ENCODE data around the gene PRKCH. TPM values are rescaled to one million over a fixed set of nuclear protein-coding genes. Genes with fewer than 3 reads are reported as not detected.

PRKCH gene
- total RNA-seq, 1 experiment from 2014 or later = 22.3 TPM

GRCh38 chr14:61338457-61338856 lies 17.1 kb downstream of the PRKCH start:
- CTCF ChIA-PET = interaction anchor here (0.7 to 1.5 kb wide), 2 partner anchors 17 to 82 kb away, joined by 3 to 5 read pairs; partner anchors contain the start of gene PRKCH
- H3K27ac Mint-ChIP-seq (ENCODE audit: unreplicated experiment) = no peak overlapping the region

DNA sequence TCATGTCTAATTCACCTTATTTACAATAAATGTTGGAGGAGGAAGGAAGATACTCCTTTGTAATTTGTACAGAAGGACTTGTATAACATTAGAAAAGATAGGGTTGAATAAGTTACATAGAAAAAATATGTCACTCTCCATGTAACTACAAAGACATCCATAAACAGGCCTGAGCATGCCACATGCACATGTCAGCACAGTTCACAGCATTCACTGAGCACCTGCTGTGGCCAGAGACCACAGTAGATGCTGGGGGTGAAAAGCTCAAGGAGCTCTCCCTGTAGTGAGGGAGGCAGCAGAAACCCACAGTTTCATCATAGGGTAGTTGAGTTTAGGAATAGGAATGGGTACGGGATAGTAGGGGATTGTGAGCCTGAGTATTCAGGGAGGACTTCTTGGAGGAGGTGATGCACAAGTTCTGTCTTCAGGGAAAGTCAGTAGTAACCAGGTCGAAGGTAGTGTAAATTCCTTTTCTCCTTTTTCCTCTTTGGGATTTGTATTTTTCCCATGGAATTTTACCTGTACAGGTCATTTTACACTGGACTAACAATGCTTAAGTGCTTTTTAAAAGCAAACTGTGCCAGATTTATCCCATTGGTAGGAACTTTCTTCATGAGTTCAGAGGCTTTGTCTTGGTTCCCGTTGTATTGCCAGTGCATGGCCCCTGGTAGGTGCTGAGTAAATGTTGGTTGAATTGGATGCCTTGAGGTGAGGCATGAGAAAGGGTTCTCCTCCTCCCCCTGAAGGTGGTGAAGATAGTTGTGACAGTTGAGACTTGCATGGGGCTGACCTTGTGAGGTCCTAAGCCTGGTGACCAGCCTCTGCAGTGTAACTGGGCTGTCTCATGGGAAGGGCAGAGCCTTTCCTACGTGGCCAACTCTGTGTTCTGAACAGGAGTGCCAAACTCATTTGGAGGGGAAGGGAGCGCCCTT lies 20.2 kb downstream of the PRKCH start:
- no peaks in the 10 kb centered on the region for H3K36me3 Mint-ChIP-seq (ENCODE audit: insufficient read depth, unreplicated experiment)
- BruUV-seq (replicated peaks) = no TSS peak
- H3K9me3 Mint-ChIP-seq (ENCODE audit: low read depth, unreplicated experiment) = no peaks in the 10 kb centered on the region
- CTCF ChIA-PET = no interaction called here
- H3K4me1 Mint-ChIP-seq (ENCODE audit: low read depth, unreplicated experiment) = peaks cover 10% of the 10 kb centered on the region
- TF ChIP-seq, protein P1, sequence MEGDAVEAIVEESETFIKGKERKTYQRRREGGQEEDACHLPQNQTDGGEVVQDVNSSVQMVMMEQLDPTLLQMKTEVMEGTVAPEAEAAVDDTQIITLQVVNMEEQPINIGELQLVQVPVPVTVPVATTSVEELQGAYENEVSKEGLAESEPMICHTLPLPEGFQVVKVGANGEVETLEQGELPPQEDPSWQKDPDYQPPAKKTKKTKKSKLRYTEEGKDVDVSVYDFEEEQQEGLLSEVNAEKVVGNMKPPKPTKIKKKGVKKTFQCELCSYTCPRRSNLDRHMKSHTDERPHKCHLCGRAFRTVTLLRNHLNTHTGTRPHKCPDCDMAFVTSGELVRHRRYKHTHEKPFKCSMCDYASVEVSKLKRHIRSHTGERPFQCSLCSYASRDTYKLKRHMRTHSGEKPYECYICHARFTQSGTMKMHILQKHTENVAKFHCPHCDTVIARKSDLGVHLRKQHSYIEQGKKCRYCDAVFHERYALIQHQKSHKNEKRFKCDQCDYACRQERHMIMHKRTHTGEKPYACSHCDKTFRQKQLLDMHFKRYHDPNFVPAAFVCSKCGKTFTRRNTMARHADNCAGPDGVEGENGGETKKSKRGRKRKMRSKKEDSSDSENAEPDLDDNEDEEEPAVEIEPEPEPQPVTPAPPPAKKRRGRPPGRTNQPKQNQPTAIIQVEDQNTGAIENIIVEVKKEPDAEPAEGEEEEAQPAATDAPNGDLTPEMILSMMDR (IDR thresholded peaks at IDR 0.05; ENCODE audit: unreplicated experiment) = no peak
- no peak overlapping the region for H3K27ac Mint-ChIP-seq (ENCODE audit: unreplicated experiment)
- no peaks in the 10 kb centered on the region for H3K27me3 Mint-ChIP-seq (ENCODE audit: unreplicated experiment)
- H3K4me3 Mint-ChIP-seq (ENCODE audit: low read depth, unreplicated experiment) = no peak overlapping the region
- intact Hi-C loops (cut with micrococcal nuclease; ENCODE audit: unreplicated experiment) = no loop called here
- no peak for DNase-seq

More at GRCh38 chr14:61338457-61338856, 17.1 kb downstream of the PRKCH start:
- Mint-ChIP-seq H3K4me1 (ENCODE audit: low read depth, unreplicated experiment) (peaks cover 10% of the 10 kb centered on the region), H3K4me3 (ENCODE audit: low read depth, unreplicated experiment) (no peak overlapping the region), H3K36me3 (ENCODE audit: insufficient read depth, unreplicated experiment) (no peaks in the 10 kb centered on the region), H3K9me3 (ENCODE audit: low read depth, unreplicated experiment) (no peaks in the 10 kb centered on the region), H3K27me3 (ENCODE audit: unreplicated experiment) (no peaks in the 10 kb centered on the region)
- no peak for DNase-seq
- BruUV-seq (replicated peaks) = no TSS peak
- intact Hi-C loops (cut with micrococcal nuclease; ENCODE audit: unreplicated experiment) = no loop called here
- TF ChIP-seq, protein P1 (IDR thresholded peaks at IDR 0.05; ENCODE audit: unreplicated experiment) = no peak

DNA sequence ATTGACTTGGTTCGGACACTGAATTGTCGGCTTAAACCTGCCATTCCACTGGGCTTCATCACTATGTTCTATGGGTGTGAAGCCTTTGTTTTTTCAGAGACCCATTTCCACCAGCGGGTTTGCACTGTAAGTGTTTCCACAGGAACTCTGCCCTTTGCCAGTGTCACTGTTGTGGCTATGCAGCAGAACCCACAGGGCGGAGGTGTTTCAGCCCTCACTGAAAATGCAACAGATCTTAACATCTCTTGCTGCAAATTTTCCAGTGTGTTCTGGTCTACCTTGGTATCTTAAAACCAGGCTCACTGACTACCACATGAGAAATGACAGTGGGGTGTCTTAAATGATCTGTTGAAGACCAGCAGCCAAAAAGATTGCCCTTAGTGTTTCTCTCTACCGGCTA lies 21.1 kb downstream of the PRKCH start:
- intact Hi-C loops (cut with micrococcal nuclease; ENCODE audit: unreplicated experiment) = no loop called here
- no peak for DNase-seq
- Mint-ChIP-seq H3K27me3 (ENCODE audit: unreplicated experiment) (no peaks in the 10 kb centered on the region), H3K9me3 (ENCODE audit: low read depth, unreplicated experiment) (no peaks in the 10 kb centered on the region), H3K4me1 (ENCODE audit: low read depth, unreplicated experiment) (peaks cover 8% of the 10 kb centered on the region), H3K4me3 (ENCODE audit: low read depth, unreplicated experiment) (no peak overlapping the region), H3K27ac (ENCODE audit: unreplicated experiment) (no peak overlapping the region), H3K36me3 (ENCODE audit: insufficient read depth, unreplicated experiment) (no peaks in the 10 kb centered on the region)
- no TSS peak for BruUV-seq (replicated peaks)
- TF ChIP-seq, protein P1 (IDR thresholded peaks at IDR 0.05; ENCODE audit: unreplicated experiment) = no peak
- CTCF ChIA-PET = no interaction called here

DNA sequence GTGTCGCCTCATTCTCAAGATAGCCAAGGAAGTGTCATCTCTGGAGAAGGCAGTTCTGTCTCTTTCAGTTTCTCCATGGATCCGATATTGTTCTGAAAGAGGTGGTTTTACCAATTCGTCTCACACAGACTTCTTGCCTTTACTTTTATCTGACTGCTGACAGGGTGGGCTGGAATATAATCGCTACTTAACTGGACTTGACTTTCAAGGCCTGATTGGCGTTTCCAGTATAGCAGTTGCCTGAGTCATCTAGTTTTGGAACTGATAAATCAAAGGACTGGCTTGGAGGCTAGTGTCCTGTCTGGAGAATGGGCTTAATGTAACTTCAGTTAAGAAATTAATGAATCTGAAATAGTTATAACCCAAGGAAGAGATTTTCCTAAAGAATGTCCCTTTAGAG lies 21.6 kb downstream of the PRKCH start:
- H3K27me3 Mint-ChIP-seq (ENCODE audit: unreplicated experiment) = no peaks in the 10 kb centered on the region
- intact Hi-C loops (cut with micrococcal nuclease; ENCODE audit: unreplicated experiment) = no loop called here
- H3K27ac Mint-ChIP-seq (ENCODE audit: unreplicated experiment) = no peak overlapping the region
- BruUV-seq (replicated peaks) = no TSS peak
- H3K4me3 Mint-ChIP-seq (ENCODE audit: low read depth, unreplicated experiment) = no peak overlapping the region
- no peaks in the 10 kb centered on the region for H3K36me3 Mint-ChIP-seq (ENCODE audit: insufficient read depth, unreplicated experiment)
- H3K9me3 Mint-ChIP-seq (ENCODE audit: low read depth, unreplicated experiment) = no peaks in the 10 kb centered on the region
- CTCF ChIA-PET = no interaction called here
- TF ChIP-seq, protein P1 (IDR thresholded peaks at IDR 0.05; ENCODE audit: unreplicated experiment) = no peak
- peaks cover 4% of the 10 kb centered on the region for H3K4me1 Mint-ChIP-seq (ENCODE audit: low read depth, unreplicated experiment)
- no peak for DNase-seq
